PC-3 (cell line): ENCODE data around the gene FRMPD1. TPM values are rescaled to one million over a fixed set of nuclear protein-coding genes. Genes with fewer than 3 reads are reported as not detected.
"Not testable (repeated sequence)": the region's sequence is repeated elsewhere in the genome, so short reads cannot be mapped to it uniquely, and the experiment has no call there.

ENCODE experiments used
- ATAC-seq: fragments of 200-7000 bp; cut with Tn5 transposase; 2 replicates; pipeline ENCODE4 v1.9.1; 2020; ENCODE audit warnings: mild to moderate bottlenecking, moderate library complexity
- BruUV-seq: library from RNA; stranded (reverse); fragments of 400-500 nt; replicated peaks from 2 replicates; lab custom pipeline; 2021; lab: Mats Ljungman, UMichigan
- CTCF ChIA-PET: fragments of 300-600 bp; sonication (Branson Sonifier 250); formaldehyde crosslinking; loops from one replicate; lab custom pipeline; 2022; ENCODE audit warnings: antibody characterized with exemption; lab: Charles Lee
- POLR2A ChIA-PET: fragments of 300-600 bp; sonication (Branson Sonifier 250); formaldehyde crosslinking; loops from one replicate; lab custom pipeline; 2022; ENCODE audit warnings: antibody characterized with exemption; ENCODE audit not compliant: unreplicated experiment; lab: Charles Lee
- DNase-seq: peaks from one replicate; pipeline ENCODE4 v3.0.0-alpha.2; 2015
- H2AFZ ChIP-seq: fragments of 300-600 bp; sonication (generic); 2 replicates; pipeline ENCODE4 v1.6.0; 2016; ENCODE audit warnings: antibody characterized with exemption, low read length
- H3F3A ChIP-seq: fragments of 300-600 bp; sonication (generic); one replicate; pipeline ENCODE4 v1.6.0; 2017; ENCODE audit warnings: antibody characterized with exemption, low read length, control low read depth, mild to moderate bottlenecking; ENCODE audit not compliant: unreplicated experiment
- H3K27ac ChIP-seq: fragments of 300-600 bp; sonication (generic); 2 replicates; pipeline ENCODE4 v1.5.1; 2016; ENCODE audit warnings: mild to moderate bottlenecking, low read length
- H3K27me3 ChIP-seq: fragments of 300-600 bp; sonication (generic); 2 replicates; pipeline ENCODE4 v1.6.1; 2016; ENCODE audit warnings: low read length, mixed read lengths
- H3K36me3 ChIP-seq: fragments of 300-600 bp; sonication (generic); 2 replicates; pipeline ENCODE4 v1.6.1; 2016; ENCODE audit warnings: low read depth, mixed run types, low read length, mixed read lengths
- H3K4me1 ChIP-seq: fragments of 300-600 bp; sonication (generic); 2 replicates; pipeline ENCODE4 v1.5.1; 2016; ENCODE audit warnings: low read length; ENCODE audit not compliant: insufficient read depth
- H3K4me2 ChIP-seq: fragments of 300-600 bp; sonication (generic); 2 replicates; pipeline ENCODE4 v1.6.0; 2016; ENCODE audit warnings: low read length
- H3K4me3 ChIP-seq: fragments of 300-600 bp; sonication (generic); 2 replicates; pipeline ENCODE4 v1.5.1; 2016; ENCODE audit warnings: mild to moderate bottlenecking, low read length, mixed read lengths
- H3K79me2 ChIP-seq: fragments of 300-600 bp; sonication (generic); 2 replicates; pipeline ENCODE4 v1.6.1; 2017; ENCODE audit warnings: low read length, mixed read lengths
- H3K9ac ChIP-seq: fragments of 300-600 bp; sonication (generic); 2 replicates; pipeline ENCODE4 v1.6.0; 2016; ENCODE audit warnings: mild to moderate bottlenecking, low read length
- H3K9me2 ChIP-seq: fragments of 300-600 bp; sonication (generic); replicated peaks from 2 replicates; pipeline ENCODE4 v1.6.1; 2016; ENCODE audit warnings: mixed run types, low read length, mixed read lengths
- H3K9me3 ChIP-seq: fragments of 300-600 bp; sonication (generic); 2 replicates; pipeline ENCODE4 v1.6.1; 2016; ENCODE audit warnings: low read length, mixed read lengths
- H4K20me1 ChIP-seq: fragments of 300-600 bp; sonication (generic); 2 replicates; pipeline ENCODE4 v1.6.1; 2016; ENCODE audit warnings: low read length, mixed read lengths
- CTCF ChIP-seq: fragments of 300-600 bp; sonication (generic); conservative IDR thresholded peaks from 2 replicates; pipeline ENCODE4 v1.5.1; 2017; ENCODE audit warnings: antibody characterized with exemption, low read depth, mild to moderate bottlenecking, low read length
- EZH2 ChIP-seq: fragments of 300-600 bp; sonication (generic); IDR thresholded peaks from one replicate; pipeline ENCODE4 v1.6.1; 2017; ENCODE audit warnings: antibody characterized with exemption, mild to moderate bottlenecking, low read length; ENCODE audit not compliant: unreplicated experiment
- EZH2phosphoT487 ChIP-seq: fragments of 300-600 bp; sonication (generic); IDR thresholded peaks from 2 replicates; pipeline ENCODE4 v1.6.1; 2018; ENCODE audit warnings: mild to moderate bottlenecking, antibody characterized with exemption, low read length, borderline replicate concordance
- intact Hi-C: fragments of 100-400 bp; cut with micrococcal nuclease; formaldehyde crosslinking; loops from 2 replicates; pipeline ENCODE4 v1.9.0; 2023
- total RNA-seq: library from RNA; depleted of rRNA; stranded (reverse); fragments of >200 nt; gene quantifications from 2 replicates; pipeline ENCODE4 v1.2.3, GENCODE V29; 2014

Gene FRMPD1
- total RNA-seq, 1 experiment from 2014 or later: not detected

DNA sequence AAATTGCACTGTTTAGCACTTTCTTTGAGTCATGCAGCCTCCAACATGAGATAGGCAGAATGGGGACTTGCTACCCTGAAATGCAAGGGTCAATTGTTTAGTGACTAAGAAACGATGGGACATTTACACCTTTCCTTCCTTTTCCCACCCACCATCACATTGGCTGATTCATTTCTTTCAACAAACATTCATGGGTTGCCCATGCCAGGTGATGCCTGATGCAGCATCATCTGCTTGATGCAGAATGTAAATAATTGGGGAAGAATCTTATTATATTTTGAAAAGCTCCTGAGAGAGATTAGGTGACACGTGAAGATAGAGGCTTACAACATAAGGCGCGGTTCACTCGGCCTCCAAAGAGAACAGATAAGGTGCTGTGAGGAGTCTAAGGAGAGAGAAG lies 98.4 kb downstream of the FRMPD1 start:
- H3K27ac ChIP-seq: no peak overlapping the region
- H3K4me1 ChIP-seq: peaks cover 10% of the 10 kb centered on the region
- no peak overlapping the region for H3K9ac ChIP-seq
- H3K4me3 ChIP-seq: no peak overlapping the region
- no peaks in the 10 kb centered on the region for H3F3A ChIP-seq
- ATAC-seq (no peak), DNase-seq (no peak)
- CTCF ChIA-PET: no interaction called here
- no TSS peak for BruUV-seq
- H3K36me3 ChIP-seq: no peaks in the 10 kb centered on the region
- H2AFZ ChIP-seq: no peak overlapping the region
- H3K4me2 ChIP-seq: no peak overlapping the region
- H3K27me3 ChIP-seq: no peaks in the 10 kb centered on the region
- no peaks in the 10 kb centered on the region for H4K20me1 ChIP-seq
- intact Hi-C loops: loop anchor here (5.0 kb wide), 1 partner anchor 613 kb away; no protein-coding TSS in a partner anchor
- POLR2A ChIA-PET: no interaction called here
- H3K79me2 ChIP-seq: 0 out of 2 replicates have a peak, but pooled peaks cover 3% of the 10 kb centered on the region
- TF ChIP-seq EZH2 (no peak), CTCF (no peak), EZH2phosphoT487 (no peak)
- H3K9me2 ChIP-seq: no peaks in the 10 kb centered on the region
- no peaks in the 10 kb centered on the region for H3K9me3 ChIP-seq

DNA sequence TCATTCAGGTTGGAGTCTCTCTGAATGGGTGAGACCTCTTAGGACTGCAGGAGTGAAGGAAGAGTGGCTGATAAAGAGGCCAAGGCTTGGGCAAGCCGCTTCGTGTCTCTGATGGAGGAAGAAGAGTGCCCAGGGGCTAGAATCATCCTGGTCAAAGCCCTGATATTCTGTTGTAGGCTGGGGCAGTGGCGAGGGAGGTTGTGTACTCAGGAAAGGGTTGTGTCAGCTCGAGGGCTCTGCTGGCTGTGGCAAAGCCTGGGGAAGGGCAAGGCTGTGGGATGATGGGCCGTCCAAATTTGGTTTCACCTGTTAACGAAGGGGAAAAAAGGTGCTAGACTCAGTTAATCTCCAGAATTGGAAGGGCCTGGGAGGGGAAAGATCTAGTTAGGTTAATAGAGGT lies 100.4 kb downstream of the FRMPD1 start:
- Histone ChIP-seq H3K4me2 (no peak overlapping the region), H3K9me2 (no peaks in the 10 kb centered on the region), H4K20me1 (no peaks in the 10 kb centered on the region), H3K27ac (no peak overlapping the region), H3K27me3 (no peaks in the 10 kb centered on the region), H3K36me3 (no peaks in the 10 kb centered on the region), H3K9me3 (no peaks in the 10 kb centered on the region), H3K9ac (no peak overlapping the region), H3K4me3 (no peak overlapping the region), H3K79me2 (0 out of 2 replicates have a peak, but pooled peaks cover 4% of the 10 kb centered on the region), H3K4me1 (peaks cover 16% of the 10 kb centered on the region), H3F3A (no peaks in the 10 kb centered on the region), H2AFZ (no peak overlapping the region)
- no peak for TF ChIP-seq CTCF
- TF ChIP-seq EZH2phosphoT487: no peak
- no peak for TF ChIP-seq EZH2
- no TSS peak for BruUV-seq
- DNase-seq (no peak), ATAC-seq (no peak)
- intact Hi-C loops: no loop called here
- CTCF ChIA-PET: no interaction called here
- POLR2A ChIA-PET: no interaction called here

DNA sequence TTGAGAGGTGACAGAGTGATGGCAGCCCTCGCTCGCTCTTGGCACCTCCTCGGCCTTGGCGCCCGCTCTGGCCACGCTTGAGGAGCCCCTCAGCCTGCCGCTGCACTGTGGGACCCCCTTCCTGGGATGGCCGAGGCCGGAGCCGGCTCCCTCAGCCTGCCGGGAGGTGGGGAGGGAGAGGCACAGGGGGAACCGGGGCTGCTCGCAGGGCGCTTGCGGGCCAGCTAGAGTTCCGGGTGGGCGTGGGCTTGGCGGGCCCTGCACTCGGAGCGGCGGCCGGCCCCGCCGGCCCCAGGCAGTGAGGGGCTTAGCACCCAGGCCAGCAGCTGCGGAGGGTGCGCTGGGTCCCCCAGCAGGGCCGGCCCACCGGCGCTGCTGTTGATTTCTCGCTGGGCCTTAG lies 101.0 kb downstream of the FRMPD1 start:
- intact Hi-C loops, H3K79me2 ChIP-seq, H3K9ac ChIP-seq, H3K27ac ChIP-seq, H3K4me2 ChIP-seq, H3K27me3 ChIP-seq, H3K4me3 ChIP-seq, H3K36me3 ChIP-seq, ATAC-seq, H4K20me1 ChIP-seq, H2AFZ ChIP-seq, H3F3A ChIP-seq, DNase-seq, CTCF ChIA-PET, H3K9me3 ChIP-seq, H3K9me2 ChIP-seq, POLR2A ChIA-PET, BruUV-seq: not testable (repeated sequence)
- peaks cover 16% of the 10 kb centered on the region for H3K4me1 ChIP-seq

DNA sequence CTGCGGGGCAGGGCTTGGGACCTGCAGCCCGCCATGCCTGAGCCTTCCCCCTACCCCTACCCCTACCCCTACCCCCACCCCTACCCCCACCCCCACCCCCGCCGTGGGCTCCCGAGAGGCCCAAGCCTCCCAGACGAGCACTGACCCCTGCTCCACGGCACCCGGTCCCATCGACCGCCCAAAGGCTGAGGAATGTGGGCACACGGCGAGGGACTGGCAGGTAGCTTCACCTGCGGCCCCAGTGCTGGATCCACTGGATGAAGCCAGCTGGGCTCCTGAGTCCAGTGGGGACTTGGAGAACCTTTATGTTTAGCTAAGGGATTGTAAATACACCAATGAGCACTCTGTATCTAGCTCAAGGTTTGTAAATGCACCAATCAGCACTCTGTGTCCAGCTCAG lies 101.4 kb downstream of the FRMPD1 start:
- H3K36me3 ChIP-seq, H3K79me2 ChIP-seq, ATAC-seq, BruUV-seq, H3K27me3 ChIP-seq, H3K9ac ChIP-seq, H3K4me2 ChIP-seq, H3F3A ChIP-seq, POLR2A ChIA-PET, H4K20me1 ChIP-seq, DNase-seq, H2AFZ ChIP-seq, H3K9me2 ChIP-seq, H3K27ac ChIP-seq, H3K4me3 ChIP-seq, H3K9me3 ChIP-seq, CTCF ChIA-PET, intact Hi-C loops: not testable (repeated sequence)
- peaks cover 12% of the 10 kb centered on the region for H3K4me1 ChIP-seq
